SK-N-SH (cell line): ENCODE data around the gene PSME1. TPM values are rescaled to one million over a fixed set of nuclear protein-coding genes. Genes with fewer than 3 reads are reported as not detected.

Experiments used
- CTCF ChIA-PET: fragments of 300-600, 350-600 bp; formaldehyde crosslinking; extraction: SDS; loops from one replicate; lab custom pipeline; 2021; lab: Yijun Ruan, JAX
- POLR2A ChIA-PET: fragments of 350-600 bp; sonication (Branson Sonifier 250); formaldehyde crosslinking; extraction: SDS; loops from one replicate; lab custom pipeline; 2020; ENCODE audit warnings: antibody characterized with exemption, inconsistent platforms; lab: Yijun Ruan, JAX
- DNase-seq: peaks from one replicate; pipeline ENCODE4 v3.0.0; 2012
- H2AFZ ChIP-seq: fragments of 200-600 bp; sonication (generic); 2 replicates; pipeline ENCODE4 v1.8.1; 2016; ENCODE audit warnings: antibody characterized with exemption, mild to moderate bottlenecking, low read depth
- H3F3A ChIP-seq: fragments of 200-600 bp; sonication (generic); replicated peaks from 2 replicates; pipeline ENCODE3; 2016; ENCODE audit warnings: antibody characterized with exemption, mild to moderate bottlenecking; ENCODE audit not compliant: insufficient read depth
- H3K27ac ChIP-seq, 2 experiments: fragments of 200-500 bp in 1 of 2; fragments of 200-600 bp in 1 of 2; sonication (Bioruptor generic) in 1 of 2; sonication (generic), shearing (Covaris generic) in 1 of 2; 2 replicates each; pipeline versions ENCODE4 v1.5.1 to v1.6.1; 2014 to 2016; ENCODE audit warnings: low read depth in 2 of 2, inconsistent platforms in 1 of 2, low read length in 1 of 2, mild to moderate bottlenecking in 1 of 2, mixed read lengths in 1 of 2
- H3K27me3 ChIP-seq: fragments of 200-600 bp; sonication (generic), shearing (Covaris generic); 2 replicates; pipeline ENCODE4 v1.6.1; 2016; ENCODE audit warnings: mixed run types; ENCODE audit not compliant: insufficient read depth
- H3K36me3 ChIP-seq, 2 experiments: fragments of 200-500 bp in 1 of 2; fragments of 200-600 bp in 1 of 2; sonication (Bioruptor generic) in 1 of 2; sonication (generic) in 1 of 2; replicated peaks in 1 of 2; 2 replicates each; pipeline versions ENCODE3 to v1.5.1; 2014 to 2016; ENCODE audit warnings: low read length in 1 of 2, mild to moderate bottlenecking in 1 of 2; ENCODE audit not compliant: insufficient read depth in 2 of 2, control insufficient read depth in 1 of 2
- H3K4me1 ChIP-seq, 2 experiments: fragments of 200-500 bp in 1 of 2; fragments of 200-600 bp in 1 of 2; sonication (Bioruptor generic) in 1 of 2; sonication (generic), shearing (Covaris generic) in 1 of 2; 2 replicates each; pipeline versions ENCODE4 v1.5.1 to v1.6.1; 2014 to 2016; ENCODE audit warnings: low read depth in 1 of 2, low read length in 1 of 2, mixed run types in 1 of 2; ENCODE audit not compliant: insufficient read depth in 2 of 2, control insufficient read depth in 1 of 2
- H3K4me2 ChIP-seq: fragments of 200-600 bp; sonication (generic), shearing (Covaris generic); 2 replicates; pipeline ENCODE4 v1.6.1; 2017; ENCODE audit warnings: mixed run types
- H3K4me3 ChIP-seq, 2 experiments: fragments of 200-500 bp in 1 of 2; fragments of 200-600 bp in 1 of 2; sonication (Bioruptor generic) in 1 of 2; sonication (generic), shearing (Covaris generic) in 1 of 2; 2 replicates each; pipeline versions ENCODE4 v1.5.1 to v1.8.1; 2014 to 2016; ENCODE audit warnings: low read depth in 2 of 2, inconsistent platforms in 1 of 2, low read length in 1 of 2, mild to moderate bottlenecking in 1 of 2, mixed read lengths in 1 of 2, moderate library complexity in 1 of 2
- H3K79me2 ChIP-seq: fragments of 200-600 bp; sonication (generic); 2 replicates; pipeline ENCODE4 v1.8.1; 2017; ENCODE audit warnings: mild to moderate bottlenecking; ENCODE audit not compliant: insufficient read depth
- H3K9ac ChIP-seq: fragments of 200-600 bp; sonication (generic); 2 replicates; pipeline ENCODE4 v1.6.1; 2017; ENCODE audit warnings: mixed run types
- H3K9me2 ChIP-seq: fragments of 200-600 bp; sonication (generic); 2 replicates; pipeline ENCODE4 v1.6.1; 2017; ENCODE audit warnings: mixed run types
- H3K9me3 ChIP-seq: fragments of 200-600 bp; sonication (generic); 2 replicates; pipeline ENCODE4 v1.6.1; 2017; ENCODE audit warnings: mixed run types, mild to moderate bottlenecking, moderate library complexity
- H4K20me1 ChIP-seq: fragments of 200-600 bp; sonication (generic); 2 replicates; pipeline ENCODE4 v1.6.1; 2017; ENCODE audit warnings: mild to moderate bottlenecking, mixed run types; ENCODE audit not compliant: insufficient read depth
- ELF1 ChIP-seq: IDR thresholded peaks from 2 replicates; pipeline ENCODE4 v1.4.0; 2012
- EZH2phosphoT487 ChIP-seq: fragments of 200-600 bp; sonication (generic); IDR thresholded peaks from 2 replicates; pipeline ENCODE4 v1.6.1; 2017; ENCODE audit warnings: low read depth, mixed run types, mild to moderate bottlenecking, antibody characterized with exemption, moderate library complexity, borderline replicate concordance
- FOSL2 ChIP-seq: IDR thresholded peaks from 2 replicates; pipeline ENCODE4 v1.4.0; 2012; ENCODE audit warnings: low read depth, mild to moderate bottlenecking, moderate library complexity, borderline replicate concordance
- FOXM1 ChIP-seq: IDR thresholded peaks from 2 replicates; pipeline ENCODE4 v1.4.0; 2012; ENCODE audit warnings: low read depth, mild to moderate bottlenecking
- GABPA ChIP-seq: IDR thresholded peaks from 2 replicates; pipeline ENCODE4 v1.4.0; 2012; ENCODE audit warnings: low read depth, mild to moderate bottlenecking
- IRF3 ChIP-seq: fragments of 150-350 bp; IDR thresholded peaks from 2 replicates; pipeline ENCODE4 v1.6.1; 2016; ENCODE audit warnings: mild to moderate bottlenecking, low read depth, low read length
- JUND ChIP-seq: IDR thresholded peaks from 2 replicates; pipeline ENCODE4 v1.4.0; 2012
- MAX ChIP-seq: IDR thresholded peaks from 2 replicates; pipeline ENCODE4 v1.4.0; 2012; ENCODE audit warnings: low read depth
- NFIC ChIP-seq: IDR thresholded peaks from 2 replicates; pipeline ENCODE4 v1.4.0; 2012; ENCODE audit warnings: borderline replicate concordance
- POLR2AphosphoS5 ChIP-seq: IDR thresholded peaks from 2 replicates; pipeline ENCODE4 v1.6.1; 2012; ENCODE audit warnings: low read depth, low read length
- RCOR1 ChIP-seq: fragments of 150-350 bp; IDR thresholded peaks from 2 replicates; pipeline ENCODE4 v1.6.1; 2017; ENCODE audit warnings: antibody characterized with exemption, low read length
- RXRA ChIP-seq: IDR thresholded peaks from 2 replicates; pipeline ENCODE4 v1.4.0; 2012; ENCODE audit warnings: low read depth, mild to moderate bottlenecking, borderline replicate concordance
- SIN3A ChIP-seq: IDR thresholded peaks from 2 replicates; pipeline ENCODE4 v1.6.1; 2012; ENCODE audit warnings: low read depth, mild to moderate bottlenecking, low read length, moderate library complexity, borderline replicate concordance
- TCF12 ChIP-seq: IDR thresholded peaks from 2 replicates; pipeline ENCODE4 v1.4.0; 2012
- WGBS: methylation state at CpG from one replicate; pipeline ENCODE4 v1.1.6; 2017; ENCODE audit warnings: low lambda C conversion rate; 5-methylcytosine and 5-hydroxymethylcytosine counted together
- polyA plus RNA-seq, 3 experiments: library from polyadenylated mRNA; depleted of rRNA; stranded (reverse); fragments of >200 nt; gene quantifications; 2 replicates each; pipeline ENCODE4 v1.2.3, GENCODE V29; 2012
- TF ChIP-seq, protein P1 (sequence below): IDR thresholded peaks from 2 replicates; pipeline ENCODE4; 2012
- TF ChIP-seq, protein P2 (sequence below): fragments of 200-600 bp; sonication (generic); IDR thresholded peaks from 2 replicates; pipeline ENCODE4 v1.6.1; 2017; ENCODE audit warnings: antibody characterized with exemption, mild to moderate bottlenecking, moderate library complexity
- TF ChIP-seq, protein P3 (sequence below): IDR thresholded peaks from 2 replicates; pipeline ENCODE4 v1.4.0; 2012; ENCODE audit warnings: low read depth, borderline replicate concordance

The PSME1 gene
- polyA plus RNA-seq, 1 of the 3 experiments (the other 2 are of a cell fraction), result 287 TPM

DNA sequence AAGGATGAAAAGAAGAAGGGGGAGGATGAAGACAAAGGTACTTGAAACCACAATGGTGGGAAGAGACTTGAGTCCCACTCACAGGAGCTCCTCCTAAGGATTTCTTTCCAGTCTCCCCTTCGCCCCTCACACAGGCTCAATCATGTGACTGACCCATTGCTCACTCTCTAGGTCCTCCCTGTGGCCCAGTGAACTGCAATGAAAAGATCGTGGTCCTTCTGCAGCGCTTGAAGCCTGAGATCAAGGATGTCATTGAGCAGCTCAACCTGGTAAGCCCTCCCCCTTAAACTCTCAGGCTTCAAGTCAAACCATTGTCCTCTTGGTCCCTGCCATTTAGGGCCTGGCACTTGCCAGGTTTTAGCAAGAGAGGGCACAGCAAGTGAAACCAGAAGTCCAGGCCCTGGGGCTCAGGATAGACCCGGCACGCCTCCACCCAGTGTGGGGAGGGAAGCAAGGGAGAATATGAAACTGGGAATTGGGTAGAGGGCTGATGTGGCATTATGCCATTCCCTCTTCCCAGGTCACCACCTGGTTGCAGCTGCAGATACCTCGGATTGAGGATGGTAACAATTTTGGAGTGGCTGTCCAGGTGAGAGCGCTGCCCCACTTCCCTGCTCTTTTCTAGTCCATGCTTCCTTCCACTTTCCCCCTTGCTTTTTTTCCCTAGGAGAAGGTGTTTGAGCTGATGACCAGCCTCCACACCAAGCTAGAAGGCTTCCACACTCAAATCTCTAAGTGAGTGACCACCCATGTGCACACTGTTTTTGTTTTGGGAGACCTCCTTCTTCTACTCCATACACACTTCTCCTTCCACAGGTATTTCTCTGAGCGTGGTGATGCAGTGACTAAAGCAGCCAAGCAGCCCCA, 1.8 kb downstream of the PSME1 start:
- Histone ChIP-seq H4K20me1 (no peaks in the 10 kb centered on the region), H3K4me1 (peaks cover 6 to 36% of the 10 kb centered on the region in 2 experiments; a peak in 3 of 4 replicates), H3K9me3 (no peaks in the 10 kb centered on the region), H3K36me3 (peaks cover 21 to 24% of the 10 kb centered on the region in 2 experiments), H2AFZ (no peak overlapping the region), H3F3A (peaks cover 15% of the 10 kb centered on the region), H3K9ac (no peak overlapping the region), H3K27ac (peak overlapping the region in 1 of 2 experiments; percentile 11; a peak in 1 of 4 replicates), H3K4me3 (0 out of 4 replicates have a peak overlapping the region, but pooled peaks of 1 of the 2 experiments have one; percentile 82), H3K4me2 (peak overlapping the region; percentile 82; the same call in 1 of the 2 replicates), H3K79me2 (peaks cover 37% of the 10 kb centered on the region), H3K9me2 (no peaks in the 10 kb centered on the region), H3K27me3 (no peaks in the 10 kb centered on the region)
- 92% methylated on average over 8 of the region's 8 CpGs for WGBS
- CTCF ChIA-PET, result interaction anchor here (0.7 to 4.7 kb wide), 5 partner anchors 9 to 47 kb away, joined by 3 to 22 read pairs (median 3); partner anchors contain the start of genes IRF9, PCK2 and RNF31
- POLR2A ChIA-PET, result interaction anchor here (0.6 to 3.0 kb wide), 6 partner anchors 9 to 1262 kb away, joined by 3 to 21 read pairs (median 5); partner anchors contain the start of genes DCAF11, IRF9, NRL and PSME2
- DNase-seq, result no peak
- TF ChIP-seq TCF12 (no peak), SIN3A (no peak), RCOR1 (no peak), POLR2AphosphoS5 (0 out of 2 replicates have a peak, but pooled peaks have one; percentile 14)

GRCh38 chr14:24138396-24139271, 2.6 kb downstream of the PSME1 start:
- Histone ChIP-seq H3K4me1 (peaks cover 6 to 36% of the 10 kb centered on the region in 2 experiments; a peak in 3 of 4 replicates), H3K4me2 (no peak overlapping the region), H3K27me3 (no peaks in the 10 kb centered on the region), H3K79me2 (peaks cover 39% of the 10 kb centered on the region), H2AFZ (no peak overlapping the region), H3K4me3 (no peak overlapping the region), H3K27ac (no peak overlapping the region), H4K20me1 (no peaks in the 10 kb centered on the region), H3F3A (peaks cover 18% of the 10 kb centered on the region), H3K9ac (no peak overlapping the region), H3K9me2 (no peaks in the 10 kb centered on the region), H3K9me3 (no peaks in the 10 kb centered on the region), H3K36me3 (peaks cover 21 to 33% of the 10 kb centered on the region in 2 experiments)
- CTCF ChIA-PET, result interaction anchor here (1.1 to 4.7 kb wide), 4 partner anchors 8 to 30 kb away, joined by 3 to 22 read pairs (median 5); partner anchors contain the start of genes IRF9 and RNF31
- 91% methylated on average over 8 of the region's 13 CpGs for WGBS
- POLR2A ChIA-PET, result interaction anchor here (1.1 to 1.8 kb wide), 3 partner anchors 8 to 32 kb away, joined by 3 to 5 read pairs (median 5); partner anchors contain the start of genes DCAF11, NRL and PSME2
- DNase-seq, result no peak
- TF ChIP-seq JUND (no peak), FOXM1 (no peak), RCOR1 (no peak), ELF1 (no peak), NFIC (no peak), FOSL2 (no peak), GABPA (no peak), MAX (no peak), POLR2AphosphoS5 (no peak), TCF12 (no peak), IRF3 (no peak), RXRA (no peak), EZH2phosphoT487 (no peak)
- TF ChIP-seq, protein P1, sequence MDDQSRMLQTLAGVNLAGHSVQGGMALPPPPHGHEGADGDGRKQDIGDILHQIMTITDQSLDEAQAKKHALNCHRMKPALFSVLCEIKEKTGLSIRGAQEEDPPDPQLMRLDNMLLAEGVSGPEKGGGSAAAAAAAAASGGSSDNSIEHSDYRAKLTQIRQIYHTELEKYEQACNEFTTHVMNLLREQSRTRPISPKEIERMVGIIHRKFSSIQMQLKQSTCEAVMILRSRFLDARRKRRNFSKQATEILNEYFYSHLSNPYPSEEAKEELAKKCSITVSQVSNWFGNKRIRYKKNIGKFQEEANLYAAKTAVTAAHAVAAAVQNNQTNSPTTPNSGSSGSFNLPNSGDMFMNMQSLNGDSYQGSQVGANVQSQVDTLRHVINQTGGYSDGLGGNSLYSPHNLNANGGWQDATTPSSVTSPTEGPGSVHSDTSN, result no peak
- TF ChIP-seq, protein P2, sequence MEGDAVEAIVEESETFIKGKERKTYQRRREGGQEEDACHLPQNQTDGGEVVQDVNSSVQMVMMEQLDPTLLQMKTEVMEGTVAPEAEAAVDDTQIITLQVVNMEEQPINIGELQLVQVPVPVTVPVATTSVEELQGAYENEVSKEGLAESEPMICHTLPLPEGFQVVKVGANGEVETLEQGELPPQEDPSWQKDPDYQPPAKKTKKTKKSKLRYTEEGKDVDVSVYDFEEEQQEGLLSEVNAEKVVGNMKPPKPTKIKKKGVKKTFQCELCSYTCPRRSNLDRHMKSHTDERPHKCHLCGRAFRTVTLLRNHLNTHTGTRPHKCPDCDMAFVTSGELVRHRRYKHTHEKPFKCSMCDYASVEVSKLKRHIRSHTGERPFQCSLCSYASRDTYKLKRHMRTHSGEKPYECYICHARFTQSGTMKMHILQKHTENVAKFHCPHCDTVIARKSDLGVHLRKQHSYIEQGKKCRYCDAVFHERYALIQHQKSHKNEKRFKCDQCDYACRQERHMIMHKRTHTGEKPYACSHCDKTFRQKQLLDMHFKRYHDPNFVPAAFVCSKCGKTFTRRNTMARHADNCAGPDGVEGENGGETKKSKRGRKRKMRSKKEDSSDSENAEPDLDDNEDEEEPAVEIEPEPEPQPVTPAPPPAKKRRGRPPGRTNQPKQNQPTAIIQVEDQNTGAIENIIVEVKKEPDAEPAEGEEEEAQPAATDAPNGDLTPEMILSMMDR, result no peak
- TF ChIP-seq, protein P3, sequence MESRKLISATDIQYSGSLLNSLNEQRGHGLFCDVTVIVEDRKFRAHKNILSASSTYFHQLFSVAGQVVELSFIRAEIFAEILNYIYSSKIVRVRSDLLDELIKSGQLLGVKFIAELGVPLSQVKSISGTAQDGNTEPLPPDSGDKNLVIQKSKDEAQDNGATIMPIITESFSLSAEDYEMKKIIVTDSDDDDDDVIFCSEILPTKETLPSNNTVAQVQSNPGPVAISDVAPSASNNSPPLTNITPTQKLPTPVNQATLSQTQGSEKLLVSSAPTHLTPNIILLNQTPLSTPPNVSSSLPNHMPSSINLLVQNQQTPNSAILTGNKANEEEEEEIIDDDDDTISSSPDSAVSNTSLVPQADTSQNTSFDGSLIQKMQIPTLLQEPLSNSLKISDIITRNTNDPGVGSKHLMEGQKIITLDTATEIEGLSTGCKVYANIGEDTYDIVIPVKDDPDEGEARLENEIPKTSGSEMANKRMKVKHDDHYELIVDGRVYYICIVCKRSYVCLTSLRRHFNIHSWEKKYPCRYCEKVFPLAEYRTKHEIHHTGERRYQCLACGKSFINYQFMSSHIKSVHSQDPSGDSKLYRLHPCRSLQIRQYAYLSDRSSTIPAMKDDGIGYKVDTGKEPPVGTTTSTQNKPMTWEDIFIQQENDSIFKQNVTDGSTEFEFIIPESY, result no peak
